GM19351 (cell line): ENCODE results near the gene GPR141.

ENCODE experiments used
- ATAC-seq: cut with Tn5 transposase; IDR thresholded peaks from one replicate; pipeline ENCODE4 v1.9.1; 2021; ENCODE audit warnings: mild to moderate bottlenecking, moderate library complexity; ENCODE audit not compliant: unreplicated experiment

The GPR141 gene

GRCh38 chr7:37729181-37729580 lies 45.6 kb downstream of the GPR141 start:
- ATAC-seq = no peak

- ATAC-seq = no peak
These were observed 46.9 kb downstream of the GPR141 start for GRCh38 chr7:37730501-37730900.

GRCh38 chr7:37732253-37732652 lies 48.7 kb downstream of the GPR141 start:
- peak; percentile 79 for ATAC-seq

DNA sequence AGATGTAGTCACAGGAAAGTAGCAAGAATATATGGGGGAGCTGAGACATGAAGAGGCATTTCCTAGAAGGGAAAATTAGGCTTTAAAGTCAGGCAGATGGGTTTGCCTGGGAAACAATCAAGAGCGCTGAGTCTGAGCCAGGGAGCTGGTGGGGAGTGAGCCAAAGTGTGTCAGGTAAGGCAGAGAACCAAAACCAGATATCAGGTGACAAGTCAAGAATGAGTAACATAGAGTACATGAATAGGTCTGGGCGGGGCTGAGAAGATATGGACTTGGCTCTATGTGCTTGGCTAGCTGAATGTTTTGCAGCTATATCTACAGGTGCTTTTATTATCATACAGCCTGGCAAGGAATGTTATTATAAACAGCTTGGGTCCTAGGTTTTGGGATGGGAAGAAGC lies 49.3 kb downstream of the GPR141 start:
- ATAC-seq = no peak

- ATAC-seq = no peak
These were observed 51.6 kb downstream of the GPR141 start for GRCh38 chr7:37735196-37735595.

DNA sequence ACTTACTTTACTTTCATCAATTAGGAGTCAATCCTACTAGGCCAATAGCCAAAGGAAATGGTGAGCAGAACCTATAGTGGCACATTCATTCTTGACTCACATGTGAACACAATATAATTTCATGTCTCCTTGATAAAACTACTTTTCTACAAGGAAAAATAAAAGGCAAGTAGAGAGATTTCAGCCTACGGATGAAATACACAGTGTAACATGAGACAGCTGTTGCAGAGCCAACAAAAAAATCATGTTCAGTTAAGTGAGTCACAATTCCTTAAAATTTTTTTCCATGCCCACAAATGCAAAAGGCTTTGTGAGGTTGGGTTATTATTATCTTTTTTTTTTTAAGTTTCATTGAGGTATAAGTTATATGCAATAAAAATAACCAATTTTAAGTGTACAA lies 54.8 kb downstream of the GPR141 start:
- no peak for ATAC-seq

DNA sequence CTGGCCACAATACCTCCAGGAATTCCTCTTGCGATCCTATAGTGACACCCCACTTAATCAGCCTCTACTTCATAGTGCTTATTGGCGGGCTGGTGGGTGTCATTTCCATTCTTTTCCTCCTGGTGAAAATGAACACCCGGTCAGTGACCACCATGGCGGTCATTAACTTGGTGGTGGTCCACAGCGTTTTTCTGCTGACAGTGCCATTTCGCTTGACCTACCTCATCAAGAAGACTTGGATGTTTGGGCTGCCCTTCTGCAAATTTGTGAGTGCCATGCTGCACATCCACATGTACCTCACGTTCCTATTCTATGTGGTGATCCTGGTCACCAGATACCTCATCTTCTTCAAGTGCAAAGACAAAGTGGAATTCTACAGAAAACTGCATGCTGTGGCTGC lies 56.8 kb downstream of the GPR141 start:
- ATAC-seq = no peak

GRCh38 chr7:37741776-37742175 lies 58.2 kb downstream of the GPR141 start:
- ATAC-seq = no peak

GRCh38 chr7:37751096-37751495 lies 67.5 kb downstream of the GPR141 start:
- ATAC-seq = no peak

- ATAC-seq = no peak
These were observed 70.0 kb downstream of the GPR141 start for GRCh38 chr7:37753398-37754050.

DNA sequence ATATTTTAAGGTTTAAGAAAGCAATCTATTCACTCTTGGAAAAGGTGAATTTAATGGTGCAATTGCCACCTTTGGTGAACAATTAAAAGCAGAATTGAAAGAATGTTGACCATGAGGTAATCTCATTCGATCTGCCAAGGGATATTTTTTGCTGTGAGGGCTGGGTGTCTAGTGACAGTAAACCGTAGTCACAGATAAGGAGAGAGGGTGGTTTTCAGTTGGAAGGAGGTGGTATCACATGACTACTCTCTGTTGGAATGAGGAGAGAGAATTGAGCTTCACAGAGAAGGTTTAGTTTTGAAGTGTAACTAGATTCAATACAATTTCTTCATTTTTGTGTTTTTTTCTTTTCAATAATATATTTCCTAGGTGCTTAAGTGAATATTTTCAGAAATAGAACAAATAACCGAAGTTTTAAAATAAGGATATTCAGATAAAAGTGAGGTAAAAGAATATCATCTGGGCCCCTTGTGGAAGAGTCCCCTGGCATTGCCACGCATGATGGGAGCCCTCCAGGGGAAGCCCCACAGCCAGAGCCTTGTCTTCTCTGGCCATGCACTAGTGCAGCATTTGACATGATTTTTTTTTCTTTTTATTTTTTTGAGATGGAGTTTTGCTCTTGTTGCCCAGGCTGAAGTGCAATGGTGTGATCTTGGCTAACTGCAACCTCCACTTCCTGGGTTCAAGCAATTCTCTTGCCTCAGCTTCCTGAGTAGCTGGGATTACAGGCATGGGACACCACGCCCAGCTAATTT lies 73.4 kb downstream of the GPR141 start:
- no peak for ATAC-seq

DNA sequence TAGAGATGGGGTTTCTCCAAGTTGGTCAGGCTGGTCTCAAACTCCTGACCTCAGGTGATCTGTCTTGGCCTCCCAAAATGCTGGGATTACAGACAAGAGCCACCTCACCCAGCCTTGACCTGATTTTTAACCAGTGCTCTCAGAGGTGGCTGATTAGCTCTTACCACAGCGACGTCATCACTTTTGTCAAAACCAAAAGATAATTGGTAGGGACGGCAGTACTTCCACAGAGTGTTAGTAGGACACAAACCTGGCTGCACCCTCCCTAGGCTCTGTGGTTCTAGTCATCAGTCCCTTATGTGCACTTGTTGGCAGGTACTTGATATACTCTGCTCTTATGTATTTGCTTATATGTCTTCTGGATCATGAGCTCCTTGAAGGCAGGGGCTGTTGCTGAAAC lies 74.0 kb downstream of the GPR141 start:
- ATAC-seq = no peak

GRCh38 chr7:37758501-37759045 lies 75.0 kb downstream of the GPR141 start:
- no peak for ATAC-seq

GRCh38 chr7:37759526-37759925 lies 76.0 kb downstream of the GPR141 start:
- ATAC-seq = no peak

GRCh38 chr7:37765421-37765829 lies 81.9 kb downstream of the GPR141 start:
- ATAC-seq = no peak

GRCh38 chr7:37765872-37766525 lies 82.4 kb downstream of the GPR141 start:
- ATAC-seq = peak; percentile 84

- ATAC-seq = no peak
These were observed 85.0 kb downstream of the GPR141 start for GRCh38 chr7:37768611-37769010.

DNA sequence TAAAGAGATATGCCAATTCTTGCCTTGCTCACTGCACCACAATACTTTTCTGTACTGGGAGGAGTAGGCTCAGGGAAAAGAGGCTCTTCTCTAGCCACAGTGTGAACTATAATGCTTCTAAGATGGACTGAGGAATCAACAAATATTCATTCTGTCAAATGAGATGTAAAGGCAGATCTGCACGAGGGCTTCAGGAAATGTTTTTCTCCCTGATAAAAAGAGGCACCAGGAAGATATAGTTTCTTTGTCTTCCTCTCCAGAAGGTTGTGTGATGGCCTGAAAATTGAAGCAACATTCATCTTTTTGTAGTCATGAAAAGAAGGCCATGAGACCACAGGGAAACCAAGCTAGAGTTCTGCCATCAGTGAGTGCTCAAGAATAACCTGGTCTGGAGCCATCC lies 85.7 kb downstream of the GPR141 start:
- no peak for ATAC-seq

DNA sequence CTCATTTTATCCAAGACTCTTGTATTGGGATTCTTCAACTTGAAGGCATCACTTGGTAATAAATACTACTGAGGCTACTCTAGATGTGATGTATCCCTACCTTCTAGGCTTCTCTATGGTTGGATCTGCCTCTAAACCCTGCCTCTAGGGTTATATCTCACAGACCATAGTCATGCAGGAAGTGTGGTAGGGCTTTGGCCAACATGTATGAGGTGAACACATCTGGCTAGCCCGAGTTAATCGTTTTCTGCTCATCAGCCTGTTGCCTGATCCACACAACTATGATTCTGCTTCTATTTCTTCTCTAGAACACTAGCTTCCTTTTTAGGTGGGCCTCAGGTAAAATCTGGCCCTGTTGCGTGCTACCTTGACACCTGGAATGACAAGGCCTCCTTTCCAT lies 86.2 kb downstream of the GPR141 start:
- ATAC-seq = no peak

DNA sequence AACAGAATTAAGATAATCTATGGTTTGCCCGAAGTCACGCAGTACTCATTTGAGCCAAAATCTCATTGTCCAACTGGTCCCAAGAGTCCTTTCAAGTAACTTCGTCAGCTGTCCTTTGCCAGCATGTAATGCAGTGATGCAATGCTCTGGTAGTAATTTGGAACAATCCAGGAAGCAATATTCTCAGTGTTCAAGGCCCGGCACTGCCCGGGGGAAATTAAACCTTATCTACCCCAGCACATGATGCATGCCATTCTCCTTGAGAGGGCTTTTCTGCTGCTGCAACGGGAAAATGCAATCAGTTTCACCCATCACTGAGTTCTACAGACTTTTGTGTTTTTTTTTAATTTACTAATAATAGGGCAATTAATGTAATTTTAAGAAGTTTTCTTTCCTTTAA lies 87.3 kb downstream of the GPR141 start:
- ATAC-seq = no peak

- no peak for ATAC-seq
These were observed 87.8 kb downstream of the GPR141 start for GRCh38 chr7:37771342-37771741.

DNA sequence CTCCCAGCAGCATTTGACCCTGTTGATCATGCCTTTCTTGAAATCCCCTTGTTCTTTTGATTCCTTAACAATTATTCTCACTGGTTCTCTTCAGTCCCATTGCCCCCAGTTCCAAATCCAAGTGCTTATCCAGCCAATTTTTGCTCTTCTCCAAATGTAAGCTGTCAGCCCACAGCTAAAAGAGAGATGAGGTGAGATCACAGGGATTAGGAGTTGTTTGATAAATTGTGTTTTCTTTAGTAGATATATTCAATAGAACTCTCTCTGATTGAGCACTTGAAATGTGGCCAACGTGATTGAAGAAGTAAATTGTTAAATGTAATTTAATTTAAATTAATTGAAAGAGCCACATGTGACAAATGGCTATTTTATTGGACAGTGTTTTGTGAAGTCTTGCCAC lies 88.2 kb downstream of the GPR141 start:
- no peak for ATAC-seq
